SJSA1 (cell line): Measurements from ENCODE around the gene SHROOM3. TPM values are rescaled to one million over a fixed set of nuclear protein-coding genes. Genes with fewer than 3 reads are reported as not detected.

ENCODE experiments used
- DNase-seq, 2 experiments: peaks; one replicate each; pipeline ENCODE4 v3.0.0-alpha.2; 2015 to 2020; ENCODE audit warnings: low spot score in 2 of 2, low read depth in 1 of 2
- H3K27ac ChIP-seq: fragments of 250-450 bp; sonication (Bioruptor Pico); 2 replicates; pipeline ENCODE4 v1.5.1; 2020; ENCODE audit warnings: mild to moderate bottlenecking, moderate library complexity
- H3K27me3 ChIP-seq: fragments of 250-450 bp; sonication (Bioruptor Pico); replicated peaks from 2 replicates; pipeline ENCODE4 v1.5.1; 2020; ENCODE audit warnings: mild to moderate bottlenecking, moderate library complexity
- H3K36me3 ChIP-seq: fragments of 250-450 bp; sonication (Bioruptor Pico); 2 replicates; pipeline ENCODE4 v1.5.1; 2020; ENCODE audit warnings: mild to moderate bottlenecking
- H3K4me1 ChIP-seq: fragments of 250-450 bp; sonication (Bioruptor Pico); replicated peaks from 2 replicates; pipeline ENCODE4 v1.6.1; 2021; ENCODE audit warnings: mild to moderate bottlenecking
- H3K4me3 ChIP-seq: fragments of 250-450 bp; sonication (Bioruptor Pico); 2 replicates; pipeline ENCODE4 v1.5.1; 2020; ENCODE audit warnings: mild to moderate bottlenecking
- H3K9me3 ChIP-seq: fragments of 250-450 bp; sonication (Bioruptor Pico); replicated peaks from 2 replicates; pipeline ENCODE4 v1.5.1; 2020; ENCODE audit warnings: mild to moderate bottlenecking
- total RNA-seq: library from RNA; depleted of rRNA; stranded (reverse); fragments of >200 nt; shearing (Covaris generic); gene quantifications from 2 replicates; pipeline ENCODE4 v1.2.3, GENCODE V29; 2014; rRNA removed

SHROOM3 gene
- total RNA-seq, 1 experiment from 2014 or later, result 18.7 TPM

DNA sequence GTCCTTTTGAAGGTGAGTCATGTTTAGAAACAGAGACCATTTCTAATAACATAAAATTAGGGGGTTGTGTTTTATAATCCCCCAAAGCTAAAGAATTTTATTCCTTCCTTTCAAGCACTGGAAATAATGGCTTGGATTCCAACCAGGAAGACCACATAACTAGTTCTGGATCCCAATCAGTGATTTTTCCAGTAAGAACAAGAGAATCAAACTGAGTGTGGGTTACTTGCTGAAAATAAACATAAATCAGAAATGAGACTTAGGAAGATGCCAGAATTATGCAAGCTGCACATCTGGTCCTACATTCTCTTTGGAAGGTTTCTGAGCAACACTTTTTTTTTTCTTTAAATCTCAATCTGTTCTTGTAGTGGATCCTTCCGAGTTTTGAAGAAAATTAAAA, 386.6 kb downstream of the SHROOM3 start:
- Histone ChIP-seq H3K9me3 (no peaks in the 10 kb centered on the region), H3K4me3 (no peak overlapping the region), H3K4me1 (no peaks in the 10 kb centered on the region), H3K27me3 (no peaks in the 10 kb centered on the region), H3K27ac (no peak overlapping the region), H3K36me3 (no peaks in the 10 kb centered on the region)
- DNase-seq, result no peak

DNA sequence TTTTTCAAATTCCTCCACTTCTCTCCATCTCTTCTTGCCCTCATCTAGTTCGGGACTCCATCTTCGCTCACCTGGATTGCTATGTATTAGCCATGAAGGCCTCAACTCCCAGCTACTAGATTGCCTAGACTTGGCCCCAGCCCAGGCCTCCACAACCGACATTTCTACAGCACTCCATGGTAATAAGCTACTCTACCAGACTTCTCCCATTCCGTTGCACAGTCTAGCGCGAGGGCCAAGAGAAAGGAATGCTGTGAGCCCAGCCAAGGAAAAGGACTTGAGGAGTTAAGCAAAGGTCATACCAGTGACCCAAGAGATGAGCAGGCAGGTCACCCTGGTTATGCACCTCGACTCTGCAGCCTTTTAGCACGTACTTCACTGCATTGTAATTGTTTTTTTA, 387.3 kb downstream of the SHROOM3 start:
- DNase-seq, result no peak
- H3K36me3 ChIP-seq, result no peaks in the 10 kb centered on the region
- no peaks in the 10 kb centered on the region for H3K27me3 ChIP-seq
- no peak overlapping the region for H3K27ac ChIP-seq
- no peak overlapping the region for H3K4me3 ChIP-seq
- no peaks in the 10 kb centered on the region for H3K4me1 ChIP-seq
- H3K9me3 ChIP-seq, result no peaks in the 10 kb centered on the region

GRCh38 chr4:76823495-76823894, 388.5 kb downstream of the SHROOM3 start:
- H3K9me3 ChIP-seq, result no peaks in the 10 kb centered on the region
- no peaks in the 10 kb centered on the region for H3K36me3 ChIP-seq
- no peaks in the 10 kb centered on the region for H3K4me1 ChIP-seq
- no peak for DNase-seq
- H3K27me3 ChIP-seq, result no peaks in the 10 kb centered on the region
- H3K4me3 ChIP-seq, result no peak overlapping the region
- no peak overlapping the region for H3K27ac ChIP-seq

- peaks cover 28% of the 10 kb centered on the region for H3K4me1 ChIP-seq
- H3K4me3 ChIP-seq, result no peak overlapping the region
- H3K36me3 ChIP-seq, result no peaks in the 10 kb centered on the region
- no peak for DNase-seq
- peak overlapping the region; percentile 93 for H3K27ac ChIP-seq
- no peaks in the 10 kb centered on the region for H3K27me3 ChIP-seq
- no peaks in the 10 kb centered on the region for H3K9me3 ChIP-seq
Measured at GRCh38 chr4:76830612-76830963, 395.6 kb downstream of the SHROOM3 start.

- Histone ChIP-seq H3K4me3 (peak overlapping the region; percentile 19), H3K27ac (peak overlapping the region; percentile 93), H3K27me3 (no peaks in the 10 kb centered on the region), H3K9me3 (no peaks in the 10 kb centered on the region), H3K36me3 (no peaks in the 10 kb centered on the region), H3K4me1 (peaks cover 28% of the 10 kb centered on the region)
- DNase-seq, result peak; percentile 83 to 94
Measured at GRCh38 chr4:76830964-76831703, 396.1 kb downstream of the SHROOM3 start.

DNA sequence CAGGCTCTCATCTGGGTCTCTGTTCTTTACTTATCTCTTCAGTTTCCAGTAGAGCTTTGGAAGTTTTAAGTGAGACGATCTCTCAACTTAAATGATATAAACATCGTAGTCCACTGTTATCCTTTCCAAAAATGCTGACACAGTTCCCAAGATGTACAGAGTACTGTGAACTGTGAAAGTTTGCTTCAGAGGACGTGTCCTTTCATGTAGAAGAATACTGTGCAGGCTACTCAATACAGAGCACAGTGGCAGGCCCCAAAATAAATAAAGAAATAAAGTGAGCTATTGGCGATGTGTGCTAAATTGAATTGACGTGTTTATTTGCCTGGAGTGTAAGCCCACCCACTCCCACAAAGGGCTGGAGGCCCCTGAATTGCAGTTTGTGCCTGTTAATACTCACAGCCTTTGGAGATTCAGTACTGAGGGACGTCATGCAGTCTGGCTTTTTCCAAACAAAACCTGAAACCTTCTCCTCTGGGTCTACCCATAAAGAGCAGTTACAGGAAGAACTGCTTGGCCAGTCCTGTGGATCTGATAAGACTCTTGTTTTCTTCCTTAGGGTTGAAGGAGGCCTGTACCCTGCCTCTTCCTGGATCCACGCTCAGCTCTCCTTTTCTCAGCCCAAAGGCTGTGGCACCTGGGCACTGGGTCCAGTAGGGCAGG, 396.8 kb downstream of the SHROOM3 start:
- H3K27ac ChIP-seq, result peak overlapping the region; percentile 93
- H3K27me3 ChIP-seq, result no peaks in the 10 kb centered on the region
- no peaks in the 10 kb centered on the region for H3K9me3 ChIP-seq
- DNase-seq, result peak; percentile 47 to 74
- H3K4me3 ChIP-seq, result peak overlapping the region; percentile 19
- no peaks in the 10 kb centered on the region for H3K36me3 ChIP-seq
- peaks cover 28% of the 10 kb centered on the region for H3K4me1 ChIP-seq

Other genes starting within 250 kb of the SHROOM3 start
- gene SCARB2, start 221.4 kb upstream of the SHROOM3 start, total RNA-seq, result 125 and 145 TPM in 2 replicates
- gene FAM47E, start 183.5 kb upstream of the SHROOM3 start, total RNA-seq, result not detected in 2 replicates
- 10.3 and 10.6 TPM in 2 replicates for gene STBD1, start 128.5 kb upstream of the SHROOM3 start, total RNA-seq
- gene CCDC158, start 14.1 kb upstream of the SHROOM3 start, total RNA-seq, result 0.53 TPM in 1 of 2 replicates, not detected in the other